ENCODE data around the gene PLAA. TPM values are rescaled to one million over a fixed set of nuclear protein-coding genes. Genes with fewer than 3 reads are reported as not detected.

PLAA gene
- total RNA-seq, 2 experiments from 2014 or later = 29.8 to 31.9 TPM

DNA sequence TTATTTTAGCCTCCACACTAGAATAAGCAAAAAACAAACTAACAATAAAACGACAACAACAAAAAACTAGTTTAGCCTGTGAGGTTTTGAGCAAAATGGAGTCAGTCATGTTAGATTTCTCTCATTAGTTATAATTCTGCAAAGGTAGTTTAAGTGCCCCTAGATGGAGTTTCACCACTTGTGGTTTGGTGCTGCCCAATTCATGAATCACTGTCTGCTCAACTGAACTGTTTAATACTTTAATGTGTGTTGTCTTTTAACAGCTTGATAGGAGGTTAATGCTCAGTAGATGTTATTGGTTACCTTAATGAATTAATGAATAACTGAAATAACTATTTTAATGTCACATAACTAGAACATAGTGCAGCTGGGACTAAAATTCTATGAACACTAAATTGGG lies 3.5 kb upstream of the PLAA start:
- ChIA-PET POLR2A (interaction anchor here (0.7 kb wide), 1 partner anchor 622 kb away, joined by 3 read pairs; no protein-coding TSS in a partner anchor), CTCF (no interaction called here)
- H3K9me3 Mint-ChIP-seq = no peaks in the 10 kb centered on the region
- no peak overlapping the region for H3K27ac Mint-ChIP-seq
- H3K4me1 Mint-ChIP-seq (ENCODE audit: low read depth) = peaks cover 28% of the 10 kb centered on the region
- H3K36me3 Mint-ChIP-seq (ENCODE audit: low read depth) = peaks cover 9% of the 10 kb centered on the region
- H3K4me3 Mint-ChIP-seq = no peak overlapping the region
- DNase-seq (no peak), ATAC-seq (no peak)
- intact Hi-C loops (cut with micrococcal nuclease) = no loop called here
- TF ChIP-seq, protein P1, sequence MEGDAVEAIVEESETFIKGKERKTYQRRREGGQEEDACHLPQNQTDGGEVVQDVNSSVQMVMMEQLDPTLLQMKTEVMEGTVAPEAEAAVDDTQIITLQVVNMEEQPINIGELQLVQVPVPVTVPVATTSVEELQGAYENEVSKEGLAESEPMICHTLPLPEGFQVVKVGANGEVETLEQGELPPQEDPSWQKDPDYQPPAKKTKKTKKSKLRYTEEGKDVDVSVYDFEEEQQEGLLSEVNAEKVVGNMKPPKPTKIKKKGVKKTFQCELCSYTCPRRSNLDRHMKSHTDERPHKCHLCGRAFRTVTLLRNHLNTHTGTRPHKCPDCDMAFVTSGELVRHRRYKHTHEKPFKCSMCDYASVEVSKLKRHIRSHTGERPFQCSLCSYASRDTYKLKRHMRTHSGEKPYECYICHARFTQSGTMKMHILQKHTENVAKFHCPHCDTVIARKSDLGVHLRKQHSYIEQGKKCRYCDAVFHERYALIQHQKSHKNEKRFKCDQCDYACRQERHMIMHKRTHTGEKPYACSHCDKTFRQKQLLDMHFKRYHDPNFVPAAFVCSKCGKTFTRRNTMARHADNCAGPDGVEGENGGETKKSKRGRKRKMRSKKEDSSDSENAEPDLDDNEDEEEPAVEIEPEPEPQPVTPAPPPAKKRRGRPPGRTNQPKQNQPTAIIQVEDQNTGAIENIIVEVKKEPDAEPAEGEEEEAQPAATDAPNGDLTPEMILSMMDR (IDR thresholded peaks at IDR 0.05) = no peak
- H3K27me3 Mint-ChIP-seq = peaks cover 4% of the 10 kb centered on the region

DNA sequence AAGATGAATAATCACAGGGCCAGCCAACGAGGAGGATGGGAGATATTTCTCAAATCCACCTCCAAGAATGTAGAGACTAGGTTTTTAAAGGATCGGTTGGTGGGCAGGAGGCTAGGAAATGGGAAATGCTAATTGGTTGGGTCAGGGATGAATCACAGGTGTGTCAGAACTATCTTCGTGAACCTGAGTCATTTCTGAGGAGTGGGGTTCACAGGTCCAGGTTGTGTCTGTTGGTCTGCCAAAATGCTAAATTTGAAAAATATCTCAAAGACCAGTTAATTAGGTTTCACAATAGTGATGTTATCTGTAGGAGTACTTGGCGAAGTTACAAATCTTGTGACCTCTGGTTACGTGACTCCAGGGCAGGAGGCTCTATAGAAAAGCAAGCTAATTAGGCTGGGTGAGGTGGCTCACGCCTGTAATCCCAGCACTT lies 2.6 kb upstream of the PLAA start:
- no peaks in the 10 kb centered on the region for H3K9me3 Mint-ChIP-seq
- ATAC-seq (no peak), DNase-seq (no peak)
- TF ChIP-seq, protein P1 (IDR thresholded peaks at IDR 0.05) = no peak
- peaks cover 9% of the 10 kb centered on the region for H3K36me3 Mint-ChIP-seq (ENCODE audit: low read depth)
- H3K27ac Mint-ChIP-seq = no peak overlapping the region
- POLR2A ChIA-PET = interaction anchor here (0.7 kb wide), 1 partner anchor 623 kb away, joined by 3 read pairs; no protein-coding TSS in a partner anchor
- peaks cover 25% of the 10 kb centered on the region for H3K4me1 Mint-ChIP-seq (ENCODE audit: low read depth)
- intact Hi-C loops (cut with micrococcal nuclease) = no loop called here
- peaks cover 4% of the 10 kb centered on the region for H3K27me3 Mint-ChIP-seq
- no peak overlapping the region for H3K4me3 Mint-ChIP-seq
- CTCF ChIA-PET = no interaction called here

DNA sequence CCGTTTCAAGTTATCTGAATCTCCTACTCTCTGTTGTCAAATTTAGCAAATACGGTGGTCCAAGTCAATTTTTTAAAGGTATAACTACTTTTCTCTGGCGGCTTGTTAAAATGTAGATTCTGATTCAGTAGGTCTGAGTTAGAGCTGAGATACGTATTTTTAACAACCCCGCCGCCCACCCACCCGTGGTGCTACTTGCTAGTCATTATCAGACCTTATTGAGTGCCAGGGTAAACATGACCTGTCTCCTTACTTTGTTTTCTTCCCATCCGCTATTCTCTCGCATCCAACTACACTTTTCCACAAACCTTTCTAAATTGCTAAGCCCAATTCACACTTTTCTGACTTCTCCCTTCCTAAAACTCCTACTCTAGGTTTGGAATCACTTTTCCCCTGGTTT lies 694 bp upstream of the PLAA start:
- TF ChIP-seq, protein P1 (IDR thresholded peaks at IDR 0.05) = no peak
- ATAC-seq (peak; percentile 20), DNase-seq (peak; percentile 81)
- Mint-ChIP-seq H3K27ac (peak overlapping the region; percentile 99), H3K36me3 (ENCODE audit: low read depth) (peaks cover 22% of the 10 kb centered on the region), H3K4me3 (peak overlapping the region; percentile 76), H3K27me3 (peaks cover 4% of the 10 kb centered on the region), H3K9me3 (no peaks in the 10 kb centered on the region), H3K4me1 (ENCODE audit: low read depth) (peaks cover 33% of the 10 kb centered on the region)
- CTCF ChIA-PET = interaction anchor here (1.4 to 1.9 kb wide), 2 partner anchors 8 to 56 kb away, joined by 5 to 9 read pairs; partner anchors contain the start of genes CAAP1 and IFT74
- intact Hi-C loops (cut with micrococcal nuclease) = no loop called here
- POLR2A ChIA-PET = interaction anchor here (1.1 to 2.2 kb wide), 5 partner anchors 8 to 55 kb away, joined by 3 to 15 read pairs (median 8); partner anchors contain the start of genes CAAP1 and IFT74

DNA sequence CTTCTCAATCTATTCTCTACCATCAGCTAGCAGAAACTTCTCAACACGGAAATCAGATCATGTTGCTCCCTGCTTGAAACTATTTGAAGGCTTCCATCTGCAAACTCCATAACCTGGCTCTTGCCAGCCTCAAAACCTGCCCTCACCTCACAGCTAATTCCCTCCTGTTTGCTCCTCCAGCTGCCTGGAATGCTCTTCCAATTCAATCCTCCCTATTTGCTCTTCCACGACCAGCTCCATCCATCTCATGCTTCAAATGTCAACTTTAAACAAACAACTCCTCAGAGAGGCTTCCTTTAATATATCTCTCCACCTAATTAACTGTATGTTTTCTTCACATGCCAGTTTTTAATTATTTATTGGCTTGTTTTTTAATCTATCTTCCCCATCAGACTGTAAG lies 1.5 kb downstream of the PLAA start:
- DNase-seq (no peak), ATAC-seq (no peak)
- Mint-ChIP-seq H3K27me3 (peaks cover 4% of the 10 kb centered on the region), H3K4me1 (ENCODE audit: low read depth) (peaks cover 48% of the 10 kb centered on the region), H3K27ac (peak overlapping the region; percentile 99), H3K9me3 (no peaks in the 10 kb centered on the region), H3K36me3 (ENCODE audit: low read depth) (peaks cover 33% of the 10 kb centered on the region), H3K4me3 (peak overlapping the region; percentile 76)
- TF ChIP-seq, protein P1 (IDR thresholded peaks at IDR 0.05) = no peak
- ChIA-PET POLR2A (interaction anchor here (0.8 kb wide), 1 partner anchor 53 kb away, joined by 3 read pairs; the partner anchor contains the start of gene CAAP1), CTCF (no interaction called here)
- intact Hi-C loops (cut with micrococcal nuclease) = no loop called here

DNA sequence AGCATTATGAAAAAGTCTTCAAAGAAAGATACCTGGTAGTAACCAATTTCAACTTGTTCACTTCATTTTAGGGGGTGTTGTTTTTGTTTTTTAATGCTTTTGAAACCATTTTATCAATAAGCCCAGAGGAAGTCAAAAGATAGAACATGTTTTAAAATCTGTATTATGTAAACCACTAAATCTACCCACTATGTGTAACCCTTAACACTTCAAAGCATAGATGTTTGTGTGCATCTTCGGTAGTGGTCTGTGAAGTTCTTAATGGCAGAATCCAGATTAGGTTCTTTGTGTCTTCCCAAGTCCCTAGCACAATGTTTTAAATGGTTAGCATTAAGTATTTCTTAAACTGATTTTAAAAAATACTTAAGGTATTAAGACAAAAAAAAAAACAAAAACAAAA lies 6.3 kb downstream of the PLAA start:
- Mint-ChIP-seq H3K9me3 (peaks cover 6% of the 10 kb centered on the region), H3K27me3 (no peaks in the 10 kb centered on the region), H3K4me1 (ENCODE audit: low read depth) (peaks cover 67% of the 10 kb centered on the region), H3K27ac (peak overlapping the region; percentile 47), H3K36me3 (ENCODE audit: low read depth) (peaks cover 52% of the 10 kb centered on the region), H3K4me3 (peak overlapping the region; percentile 8)
- ATAC-seq = peak; percentile 17
- TF ChIP-seq, protein P1 (IDR thresholded peaks at IDR 0.05) = no peak
- POLR2A ChIA-PET = interaction anchor here (3.4 kb wide), 1 partner anchor 15 kb away, joined by 11 read pairs; the partner anchor contains the start of gene IFT74
- CTCF ChIA-PET = no interaction called here
- DNase-seq = no peak
- intact Hi-C loops (cut with micrococcal nuclease) = no loop called here

Measured in activated CD8-positive, alpha-beta T cell treated with anti-CD3 and anti-CD28 coated beads for 36 hours (primary cell).